ENCODE measurements around the gene LIMCH1. TPM values are rescaled to one million over a fixed set of nuclear protein-coding genes. Genes with fewer than 3 reads are reported as not detected.

LIMCH1 gene
- total RNA-seq, 1 donor from 2014 or later, result 6.8 TPM

- no peak for TF ChIP-seq CTCF (IDR thresholded peaks at IDR 0.05; ENCODE audit: insufficient read depth, low read length, severe bottlenecking)
- Histone ChIP-seq H3K36me3 (ENCODE audit: control insufficient read depth, insufficient read depth, low read length) (no peaks in the 10 kb centered on the region), H3K4me3 (ENCODE audit: low read depth, low read length) (no peak overlapping the region), H3K27me3 (ENCODE audit: control insufficient read depth, insufficient read depth, low read length) (no peaks in the 10 kb centered on the region)
- DNase-seq (ENCODE audit: low read depth), result no peak
- no peak for FAIRE-seq
These were observed 94.6 kb downstream of the LIMCH1 start for GRCh38 chr4:41632481-41633073.

GRCh38 chr4:41633321-41633720 is 95.4 kb downstream of the LIMCH1 start:
- Histone ChIP-seq H3K27me3 (ENCODE audit: control insufficient read depth, insufficient read depth, low read length) (no peaks in the 10 kb centered on the region), H3K36me3 (ENCODE audit: control insufficient read depth, insufficient read depth, low read length) (no peaks in the 10 kb centered on the region), H3K4me3 (ENCODE audit: low read depth, low read length) (no peak overlapping the region)
- FAIRE-seq, result no peak
- no peak for TF ChIP-seq CTCF (IDR thresholded peaks at IDR 0.05; ENCODE audit: insufficient read depth, low read length, severe bottlenecking)
- no peak for DNase-seq (ENCODE audit: low read depth)

DNA sequence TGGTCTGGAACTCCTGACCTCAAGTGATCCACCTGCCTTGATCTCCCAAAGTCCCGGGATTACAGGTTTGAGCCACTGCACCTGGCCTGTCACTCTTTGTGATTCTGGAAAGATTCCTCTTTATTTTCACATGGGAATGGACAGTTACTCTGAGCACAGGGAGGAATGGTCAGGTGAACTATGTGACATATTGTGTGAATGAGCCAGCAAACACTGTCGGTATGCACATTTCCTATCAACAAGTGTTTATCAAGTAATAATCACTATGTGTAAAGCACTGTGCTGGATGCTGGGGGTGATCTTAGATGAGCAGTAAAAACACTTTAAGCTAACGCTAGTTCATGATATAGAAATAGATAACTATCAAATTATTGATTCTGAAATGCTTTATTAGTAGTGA is 97.5 kb downstream of the LIMCH1 start:
- H3K27me3 ChIP-seq (ENCODE audit: control insufficient read depth, insufficient read depth, low read length), result no peaks in the 10 kb centered on the region
- DNase-seq (ENCODE audit: low read depth) (no peak), FAIRE-seq (no peak)
- no peaks in the 10 kb centered on the region for H3K36me3 ChIP-seq (ENCODE audit: control insufficient read depth, insufficient read depth, low read length)
- no peak for TF ChIP-seq CTCF (IDR thresholded peaks at IDR 0.05; ENCODE audit: insufficient read depth, low read length, severe bottlenecking)
- no peak overlapping the region for H3K4me3 ChIP-seq (ENCODE audit: low read depth, low read length)

DNA sequence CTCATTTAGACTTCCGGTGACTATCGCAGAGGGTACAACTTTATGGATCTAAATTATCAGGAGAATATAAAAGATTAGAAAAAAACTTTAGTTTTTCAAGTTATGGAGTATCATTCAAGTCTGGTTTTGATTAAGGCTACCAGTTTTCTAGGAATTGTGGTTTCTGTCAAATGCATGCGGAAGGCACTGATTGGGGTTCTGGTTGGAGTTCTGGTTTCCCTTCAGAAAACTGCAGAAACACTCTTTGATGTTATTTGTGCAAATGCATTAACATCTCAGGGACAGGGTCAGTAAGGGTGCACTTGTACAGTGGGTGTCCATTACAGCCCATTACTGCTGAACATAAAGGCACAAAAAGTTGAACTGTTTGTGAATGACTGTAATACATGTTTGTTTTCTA is 100.2 kb downstream of the LIMCH1 start:
- Histone ChIP-seq H3K27me3 (ENCODE audit: control insufficient read depth, insufficient read depth, low read length) (no peaks in the 10 kb centered on the region), H3K4me3 (ENCODE audit: low read depth, low read length) (no peak overlapping the region), H3K36me3 (ENCODE audit: control insufficient read depth, insufficient read depth, low read length) (no peaks in the 10 kb centered on the region)
- no peak for TF ChIP-seq CTCF (IDR thresholded peaks at IDR 0.05; ENCODE audit: insufficient read depth, low read length, severe bottlenecking)
- DNase-seq (ENCODE audit: low read depth) (no peak), FAIRE-seq (no peak)

- TF ChIP-seq CTCF (IDR thresholded peaks at IDR 0.05; ENCODE audit: insufficient read depth, low read length, severe bottlenecking), result no peak
- FAIRE-seq (no peak), DNase-seq (ENCODE audit: low read depth) (no peak)
- H3K36me3 ChIP-seq (ENCODE audit: control insufficient read depth, insufficient read depth, low read length), result no peaks in the 10 kb centered on the region
- H3K27me3 ChIP-seq (ENCODE audit: control insufficient read depth, insufficient read depth, low read length), result no peaks in the 10 kb centered on the region
- no peak overlapping the region for H3K4me3 ChIP-seq (ENCODE audit: low read depth, low read length)
These were observed 100.9 kb downstream of the LIMCH1 start for GRCh38 chr4:41638866-41639265.

DNA sequence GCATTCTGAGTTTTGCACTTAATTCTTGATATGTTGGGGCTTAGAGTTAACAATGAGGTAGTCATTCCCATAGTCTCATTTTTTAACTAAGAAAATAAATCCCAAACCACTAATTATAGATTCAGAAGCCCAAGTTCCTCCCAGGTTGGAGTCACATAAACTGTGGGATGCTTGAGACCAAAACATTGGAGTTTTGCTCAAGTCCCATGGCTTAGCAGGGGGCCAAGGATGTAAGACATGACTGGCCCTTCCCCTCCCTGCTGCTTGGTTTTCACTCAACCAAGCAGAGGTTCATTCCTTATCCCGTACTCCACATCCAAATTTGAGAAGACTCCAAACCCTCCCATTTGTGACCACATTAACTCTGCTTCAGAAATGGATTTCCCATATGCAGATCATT is 101.3 kb downstream of the LIMCH1 start:
- FAIRE-seq (no peak), DNase-seq (ENCODE audit: low read depth) (no peak)
- no peaks in the 10 kb centered on the region for H3K36me3 ChIP-seq (ENCODE audit: control insufficient read depth, insufficient read depth, low read length)
- no peak for TF ChIP-seq CTCF (IDR thresholded peaks at IDR 0.05; ENCODE audit: insufficient read depth, low read length, severe bottlenecking)
- H3K4me3 ChIP-seq (ENCODE audit: low read depth, low read length), result no peak overlapping the region
- no peaks in the 10 kb centered on the region for H3K27me3 ChIP-seq (ENCODE audit: control insufficient read depth, insufficient read depth, low read length)

All from bronchial epithelial cell (primary cell).